SK-N-SH (cell line): ENCODE data around the gene KIF19. TPM values are rescaled to one million over a fixed set of nuclear protein-coding genes. Genes with fewer than 3 reads are reported as not detected.
"Not testable (repeated sequence)": the region's sequence is repeated elsewhere in the genome, so short reads cannot be mapped to it uniquely, and the experiment has no call there.

Experiments used
- CTCF ChIA-PET: fragments of 300-600, 350-600 bp; formaldehyde crosslinking; extraction: SDS; loops from one replicate; lab custom pipeline; 2021; lab: Yijun Ruan, JAX
- POLR2A ChIA-PET: fragments of 350-600 bp; sonication (Branson Sonifier 250); formaldehyde crosslinking; extraction: SDS; loops from one replicate; lab custom pipeline; 2020; ENCODE audit warnings: antibody characterized with exemption, inconsistent platforms; lab: Yijun Ruan, JAX
- DNase-seq: peaks from one replicate; pipeline ENCODE4 v3.0.0; 2012
- H2AFZ ChIP-seq: fragments of 200-600 bp; sonication (generic); 2 replicates; pipeline ENCODE4 v1.8.1; 2016; ENCODE audit warnings: antibody characterized with exemption, mild to moderate bottlenecking, low read depth
- H3F3A ChIP-seq: fragments of 200-600 bp; sonication (generic); replicated peaks from 2 replicates; pipeline ENCODE3; 2016; ENCODE audit warnings: antibody characterized with exemption, mild to moderate bottlenecking; ENCODE audit not compliant: insufficient read depth
- H3K27ac ChIP-seq, 2 experiments: fragments of 200-500 bp in 1 of 2; fragments of 200-600 bp in 1 of 2; sonication (Bioruptor generic) in 1 of 2; sonication (generic), shearing (Covaris generic) in 1 of 2; 2 replicates each; pipeline versions ENCODE4 v1.5.1 to v1.6.1; 2014 to 2016; ENCODE audit warnings: low read depth in 2 of 2, inconsistent platforms in 1 of 2, low read length in 1 of 2, mild to moderate bottlenecking in 1 of 2, mixed read lengths in 1 of 2
- H3K27me3 ChIP-seq: fragments of 200-600 bp; sonication (generic), shearing (Covaris generic); 2 replicates; pipeline ENCODE4 v1.6.1; 2016; ENCODE audit warnings: mixed run types; ENCODE audit not compliant: insufficient read depth
- H3K36me3 ChIP-seq, 2 experiments: fragments of 200-500 bp in 1 of 2; fragments of 200-600 bp in 1 of 2; sonication (Bioruptor generic) in 1 of 2; sonication (generic) in 1 of 2; replicated peaks in 1 of 2; 2 replicates each; pipeline versions ENCODE3 to v1.5.1; 2014 to 2016; ENCODE audit warnings: low read length in 1 of 2, mild to moderate bottlenecking in 1 of 2; ENCODE audit not compliant: insufficient read depth in 2 of 2, control insufficient read depth in 1 of 2
- H3K4me1 ChIP-seq, 2 experiments: fragments of 200-500 bp in 1 of 2; fragments of 200-600 bp in 1 of 2; sonication (Bioruptor generic) in 1 of 2; sonication (generic), shearing (Covaris generic) in 1 of 2; 2 replicates each; pipeline versions ENCODE4 v1.5.1 to v1.6.1; 2014 to 2016; ENCODE audit warnings: low read depth in 1 of 2, low read length in 1 of 2, mixed run types in 1 of 2; ENCODE audit not compliant: insufficient read depth in 2 of 2, control insufficient read depth in 1 of 2
- H3K4me2 ChIP-seq: fragments of 200-600 bp; sonication (generic), shearing (Covaris generic); 2 replicates; pipeline ENCODE4 v1.6.1; 2017; ENCODE audit warnings: mixed run types
- H3K4me3 ChIP-seq, 2 experiments: fragments of 200-500 bp in 1 of 2; fragments of 200-600 bp in 1 of 2; sonication (Bioruptor generic) in 1 of 2; sonication (generic), shearing (Covaris generic) in 1 of 2; 2 replicates each; pipeline versions ENCODE4 v1.5.1 to v1.8.1; 2014 to 2016; ENCODE audit warnings: low read depth in 2 of 2, inconsistent platforms in 1 of 2, low read length in 1 of 2, mild to moderate bottlenecking in 1 of 2, mixed read lengths in 1 of 2, moderate library complexity in 1 of 2
- H3K79me2 ChIP-seq: fragments of 200-600 bp; sonication (generic); 2 replicates; pipeline ENCODE4 v1.8.1; 2017; ENCODE audit warnings: mild to moderate bottlenecking; ENCODE audit not compliant: insufficient read depth
- H3K9ac ChIP-seq: fragments of 200-600 bp; sonication (generic); 2 replicates; pipeline ENCODE4 v1.6.1; 2017; ENCODE audit warnings: mixed run types
- H3K9me2 ChIP-seq: fragments of 200-600 bp; sonication (generic); 2 replicates; pipeline ENCODE4 v1.6.1; 2017; ENCODE audit warnings: mixed run types
- H3K9me3 ChIP-seq: fragments of 200-600 bp; sonication (generic); 2 replicates; pipeline ENCODE4 v1.6.1; 2017; ENCODE audit warnings: mixed run types, mild to moderate bottlenecking, moderate library complexity
- H4K20me1 ChIP-seq: fragments of 200-600 bp; sonication (generic); 2 replicates; pipeline ENCODE4 v1.6.1; 2017; ENCODE audit warnings: mild to moderate bottlenecking, mixed run types; ENCODE audit not compliant: insufficient read depth
- WGBS: methylation state at CpG from one replicate; pipeline ENCODE4 v1.1.6; 2017; ENCODE audit warnings: low lambda C conversion rate; 5-methylcytosine and 5-hydroxymethylcytosine counted together
- polyA plus RNA-seq, 3 experiments: library from polyadenylated mRNA; depleted of rRNA; stranded (reverse); fragments of >200 nt; gene quantifications; 2 replicates each; pipeline ENCODE4 v1.2.3, GENCODE V29; 2012

The KIF19 gene
- polyA plus RNA-seq, 1 of the 3 experiments (the other 2 are of a cell fraction), result not detected

DNA sequence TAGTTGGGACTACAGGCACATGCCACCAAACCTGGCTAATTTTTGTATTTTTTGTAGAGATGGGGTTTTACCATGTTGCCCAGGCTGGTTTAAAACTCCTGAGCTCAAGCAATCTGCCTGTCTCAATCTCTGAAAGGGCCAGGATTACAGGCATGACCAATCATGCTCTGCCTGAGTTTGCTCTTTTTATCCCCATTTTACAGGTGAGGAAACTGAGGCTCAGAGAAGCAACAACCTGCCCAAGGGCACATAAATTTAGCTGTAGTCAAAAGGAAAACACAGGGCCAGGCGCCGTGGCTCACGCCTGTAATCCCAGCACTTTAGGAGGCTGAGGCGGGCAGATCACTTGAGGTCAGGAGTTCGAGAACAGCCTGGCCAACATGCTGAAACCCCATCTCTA, 79.3 kb downstream of the KIF19 start:
- H3F3A ChIP-seq, H3K4me2 ChIP-seq, H2AFZ ChIP-seq, H3K9me3 ChIP-seq, H3K4me3 ChIP-seq, H3K79me2 ChIP-seq, H3K27ac ChIP-seq, H4K20me1 ChIP-seq, H3K9ac ChIP-seq, H3K36me3 ChIP-seq, H3K27me3 ChIP-seq, H3K9me2 ChIP-seq, DNase-seq, POLR2A ChIA-PET, H3K4me1 ChIP-seq: not testable (repeated sequence)
- CTCF ChIA-PET, result interaction anchor here (0.8 to 2.3 kb wide), 4 partner anchors 25 to 52 kb away, joined by 3 to 6 read pairs (median 4); no protein-coding TSS in a partner anchor
- WGBS, result 61% methylated on average over 5 of the region's 5 CpGs

Other genes with a start within 250 kb of the KIF19 start
- gene RPL38, start 122.5 kb upstream of the KIF19 start, polyA plus RNA-seq (2012; rRNA removed), result 816 and 4,154 TPM in 2 replicates
- 16.1 and 17.0 TPM in 2 replicates for gene TTYH2, start 112.7 kb upstream of the KIF19 start, polyA plus RNA-seq (2012; rRNA removed)
- not detected in 2 replicates for gene DNAI2, start 52.0 kb upstream of the KIF19 start, polyA plus RNA-seq (2012; rRNA removed)
- not detected in 2 replicates for gene BTBD17, start 35.6 kb downstream of the KIF19 start, polyA plus RNA-seq (2012; rRNA removed)
- gene GPR142, start 41.3 kb downstream of the KIF19 start, polyA plus RNA-seq (2012; rRNA removed), result not detected in 2 replicates
- gene GPRC5C, start 105.9 kb downstream of the KIF19 start, polyA plus RNA-seq (2012; rRNA removed), result not detected in 2 replicates
- gene CD300A, start 140.4 kb downstream of the KIF19 start, polyA plus RNA-seq (2012; rRNA removed), result not detected in 2 replicates
- gene CD300LB, start 205.2 kb downstream of the KIF19 start, polyA plus RNA-seq (2012; rRNA removed), result not detected in 2 replicates
- gene CD300C, start 219.9 kb downstream of the KIF19 start, polyA plus RNA-seq (2012; rRNA removed), result not detected in 2 replicates
- gene CD300H, start 241.3 kb downstream of the KIF19 start, polyA plus RNA-seq (2012; rRNA removed), result not detected in 2 replicates